Measurements from ENCODE around the gene HEBP1. TPM values are rescaled to one million over a fixed set of nuclear protein-coding genes. Genes with fewer than 3 reads are reported as not detected.

The HEBP1 gene
- total RNA-seq, 2 donors from 2014 or later = 56.4 to 63.2 TPM

GRCh38 chr12:12997156-12997555 lies 2.9 kb downstream of the HEBP1 start:
- no peak for DNase-seq (ENCODE audit: low spot score)
- intact Hi-C loops (cut with DNase I) = loop anchor here in 1 of 2 donors (5.0 to 10.0 kb wide), 2 partner anchors 182 to 205 kb away; partner anchors contain the start of gene DDX47

- no peak for DNase-seq (ENCODE audit: low spot score)
- intact Hi-C loops (cut with DNase I) = loop anchor here in 1 of 2 donors (5.0 to 10.0 kb wide), 2 partner anchors 181 to 206 kb away; partner anchors contain the start of gene DDX47
Observed at GRCh38 chr12:12996209-12996608, 3.9 kb downstream of the HEBP1 start.

GRCh38 chr12:12995088-12995487 lies 5.0 kb downstream of the HEBP1 start:
- no peak for DNase-seq (ENCODE audit: low spot score)
- intact Hi-C loops (cut with DNase I) = loop anchor here in 1 of 2 donors (5.0 to 10.0 kb wide), 2 partner anchors 180 to 207 kb away; partner anchors contain the start of gene DDX47

GRCh38 chr12:12993367-12993766 lies 6.7 kb downstream of the HEBP1 start:
- intact Hi-C loops (cut with DNase I) = loop anchor here in 1 of 2 donors (10.0 kb wide), 1 partner anchor 179 kb away; the partner anchor contains the start of gene DDX47
- no peak for DNase-seq (ENCODE audit: low spot score)

- DNase-seq (ENCODE audit: low spot score) = no peak
- intact Hi-C loops (cut with DNase I) = loop anchor here in 1 of 2 donors (10.0 kb wide), 1 partner anchor 178 kb away; the partner anchor contains the start of gene DDX47
Observed at GRCh38 chr12:12992418-12993130, 7.5 kb downstream of the HEBP1 start.

- intact Hi-C loops (cut with DNase I) = loop anchor here in 1 of 2 donors (10.0 kb wide), 1 partner anchor 176 kb away; the partner anchor contains the start of gene DDX47
- no peak for DNase-seq (ENCODE audit: low spot score)
Observed at GRCh38 chr12:12990700-12991468, 9.2 kb downstream of the HEBP1 start.

- intact Hi-C loops (cut with DNase I) = loop anchor here in 1 of 2 donors (10.0 kb wide), 1 partner anchor 153 kb away; no protein-coding TSS in a partner anchor
- no peak for DNase-seq (ENCODE audit: low spot score)
Observed at GRCh38 chr12:12987421-12987820, 12.6 kb downstream of the HEBP1 start.

- intact Hi-C loops (cut with DNase I) = loop anchor here in 1 of 2 donors (10.0 kb wide), 1 partner anchor 152 kb away; no protein-coding TSS in a partner anchor
- DNase-seq (ENCODE audit: low spot score) = no peak
Observed at GRCh38 chr12:12986775-12987331, 13.2 kb downstream of the HEBP1 start.

- DNase-seq (ENCODE audit: low spot score) = no peak
- intact Hi-C loops (cut with DNase I) = loop anchor here in 1 of 2 donors (10.0 kb wide), 1 partner anchor 151 kb away; no protein-coding TSS in a partner anchor
Observed at GRCh38 chr12:12985817-12986408, 14.2 kb downstream of the HEBP1 start.

- no peak for DNase-seq (ENCODE audit: low spot score)
Observed at GRCh38 chr12:12984149-12984548, 15.9 kb downstream of the HEBP1 start.

GRCh38 chr12:12983420-12984035 lies 16.5 kb downstream of the HEBP1 start:
- intact Hi-C loops (cut with DNase I) = loop anchor here (5.0 to 10.0 kb wide), 2 partner anchors 66 to 149 kb away; no protein-coding TSS in a partner anchor
- DNase-seq (ENCODE audit: low spot score) = no peak

More at GRCh38 chr12:12984149-12984548, 15.9 kb downstream of the HEBP1 start:
- intact Hi-C loops (cut with DNase I) = loop anchor here (5.0 to 10.0 kb wide), 2 partner anchors 67 to 149 kb away; no protein-coding TSS in a partner anchor

GRCh38 chr12:12982331-12982730 lies 17.7 kb downstream of the HEBP1 start:
- intact Hi-C loops (cut with DNase I) = loop anchor here (5.0 to 10.0 kb wide), 2 partner anchors 65 to 148 kb away; no protein-coding TSS in a partner anchor
- no peak for DNase-seq (ENCODE audit: low spot score)

- intact Hi-C loops (cut with DNase I) = loop anchor here (5.0 to 10.0 kb wide), 2 partner anchors 62 to 145 kb away; no protein-coding TSS in a partner anchor
- DNase-seq (ENCODE audit: low spot score) = no peak
Observed at GRCh38 chr12:12979731-12980259, 20.3 kb downstream of the HEBP1 start.

- intact Hi-C loops (cut with DNase I) = no loop called here
- DNase-seq (ENCODE audit: low spot score) = no peak
Observed at GRCh38 chr12:12979126-12979525, 20.9 kb downstream of the HEBP1 start.

GRCh38 chr12:12977231-12977630 lies 22.8 kb downstream of the HEBP1 start:
- intact Hi-C loops (cut with DNase I) = no loop called here
- no peak for DNase-seq (ENCODE audit: low spot score)

- intact Hi-C loops (cut with DNase I) = no loop called here
Observed at GRCh38 chr12:12976366-12976765, 23.7 kb downstream of the HEBP1 start.

GRCh38 chr12:12975322-12976077 lies 24.6 kb downstream of the HEBP1 start:
- no peak for DNase-seq (ENCODE audit: low spot score)
- intact Hi-C loops (cut with DNase I) = no loop called here

More at GRCh38 chr12:12976366-12976765, 23.7 kb downstream of the HEBP1 start:
- DNase-seq (ENCODE audit: low spot score) = no peak

Measured in posterior vena cava (tissue), 2 donors.